AG04450 (cell line): ENCODE measurements around the gene SYT14. TPM values are rescaled to one million over a fixed set of nuclear protein-coding genes. Genes with fewer than 3 reads are reported as not detected.

Experiments used
- CTCF ChIA-PET: fragments of 300-600, 350-600 bp; formaldehyde crosslinking; extraction: SDS; loops from one replicate; lab custom pipeline; 2022; ENCODE audit warnings: antibody characterized with exemption, inconsistent platforms; lab: Charles Lee
- POLR2A ChIA-PET: fragments of 350-600 bp; formaldehyde crosslinking; extraction: SDS; loops from one replicate; lab custom pipeline; 2021; ENCODE audit warnings: antibody characterized with exemption, inconsistent platforms; lab: Yijun Ruan, JAX
- DNase-seq: peaks from one replicate; pipeline ENCODE4 v3.0.0-alpha.2; 2011; ENCODE audit warnings: low read depth, low spot score
- H3K27ac ChIP-seq: one replicate; pipeline ENCODE4 v1.5.1; 2012; ENCODE audit warnings: low read depth, low read length, control low read depth
- H3K27me3 ChIP-seq: one replicate; pipeline ENCODE4 v1.6.0; 2012; ENCODE audit warnings: low read length; ENCODE audit not compliant: control insufficient read depth, insufficient read depth
- H3K4me3 ChIP-seq: 2 replicates; pipeline ENCODE4 v1.5.1; 2011; ENCODE audit warnings: mild to moderate bottlenecking, low read depth, low read length, control low read depth
- H3K9me3 ChIP-seq: 2 replicates; pipeline ENCODE4 v1.5.1; 2012; ENCODE audit warnings: low read length; ENCODE audit not compliant: control insufficient read depth, insufficient read depth
- CTCF ChIP-seq: IDR thresholded peaks from 2 replicates; pipeline ENCODE4 v1.5.1; 2011; ENCODE audit warnings: low read depth, low read length, control low read depth, inconsistent platforms
- polyA plus RNA-seq: library from polyadenylated mRNA; depleted of rRNA; stranded (reverse); fragments of >200 nt; gene quantifications from 2 replicates; pipeline ENCODE4 v1.2.3, GENCODE V29; 2011

Gene SYT14
- polyA plus RNA-seq, 1 experiment, result 4.8 TPM

DNA sequence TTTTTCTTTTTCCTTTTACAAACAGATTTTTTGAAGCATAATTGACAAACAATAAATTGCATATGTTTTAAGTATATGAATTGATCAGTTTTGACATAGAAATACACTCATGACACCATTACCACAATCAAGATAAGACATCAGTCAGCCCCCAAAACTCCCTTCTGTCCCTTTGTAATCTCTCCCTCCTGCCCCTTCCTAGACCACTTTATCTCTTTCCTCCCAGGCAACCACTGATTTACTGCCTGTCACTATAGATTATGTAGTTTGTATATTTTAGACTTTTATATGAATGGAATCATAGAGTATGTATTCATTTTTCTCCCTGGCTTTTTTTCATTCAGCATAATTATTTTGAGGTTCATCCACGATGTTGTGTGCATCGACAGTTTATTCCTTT, 6.9 kb upstream of the SYT14 start:
- no peak overlapping the region for H3K4me3 ChIP-seq
- DNase-seq, result no peak
- no peak for TF ChIP-seq CTCF
- POLR2A ChIA-PET, result no interaction called here
- H3K27me3 ChIP-seq, result no peaks in the 10 kb centered on the region
- no peak overlapping the region for H3K27ac ChIP-seq
- no peaks in the 10 kb centered on the region for H3K9me3 ChIP-seq
- CTCF ChIA-PET, result no interaction called here

- ChIA-PET POLR2A (no interaction called here), CTCF (interaction anchor here (0.6 to 1.4 kb wide), 2 partner anchors 48 to 113 kb away, joined by 3 to 4 read pairs; no protein-coding TSS in a partner anchor)
- H3K9me3 ChIP-seq, result no peaks in the 10 kb centered on the region
- no peak for DNase-seq
- no peak overlapping the region for H3K4me3 ChIP-seq
- H3K27ac ChIP-seq, result no peak overlapping the region
- no peaks in the 10 kb centered on the region for H3K27me3 ChIP-seq
- TF ChIP-seq CTCF, result no peak
These were observed 1.9 kb upstream of the SYT14 start for GRCh38 chr1:209936125-209936524.

- no peak overlapping the region for H3K27ac ChIP-seq
- no peaks in the 10 kb centered on the region for H3K9me3 ChIP-seq
- ChIA-PET CTCF (interaction anchor here (2.0 kb wide), 1 partner anchor 122 kb away, joined by 8 read pairs; no protein-coding TSS in a partner anchor), POLR2A (no interaction called here)
- no peaks in the 10 kb centered on the region for H3K27me3 ChIP-seq
- no peak overlapping the region for H3K4me3 ChIP-seq
- TF ChIP-seq CTCF, result no peak
- DNase-seq, result no peak
These were observed 7.4 kb downstream of the SYT14 start for GRCh38 chr1:209945377-209945776.

DNA sequence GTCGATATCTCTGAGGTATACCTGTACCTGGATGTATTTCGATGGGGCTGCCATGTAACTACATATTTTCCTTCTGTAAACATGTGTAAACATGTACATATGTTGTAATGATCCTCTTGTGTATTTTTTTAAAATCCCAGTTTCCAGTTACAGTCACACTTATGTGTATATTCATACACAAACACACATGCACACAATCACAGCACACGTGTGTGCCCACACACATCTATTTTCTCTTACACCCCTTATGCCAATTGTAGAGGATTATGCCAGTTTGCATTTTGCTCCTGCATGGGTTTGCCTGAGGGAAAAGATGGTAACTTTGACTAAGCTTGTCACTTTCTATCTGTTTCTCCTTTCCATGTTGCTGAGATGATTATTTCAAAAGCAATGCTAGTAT, 10.1 kb downstream of the SYT14 start:
- H3K4me3 ChIP-seq, result no peak overlapping the region
- DNase-seq, result no peak
- CTCF ChIA-PET, result no interaction called here
- POLR2A ChIA-PET, result no interaction called here
- TF ChIP-seq CTCF, result no peak
- no peaks in the 10 kb centered on the region for H3K9me3 ChIP-seq
- no peak overlapping the region for H3K27ac ChIP-seq
- H3K27me3 ChIP-seq, result no peaks in the 10 kb centered on the region

DNA sequence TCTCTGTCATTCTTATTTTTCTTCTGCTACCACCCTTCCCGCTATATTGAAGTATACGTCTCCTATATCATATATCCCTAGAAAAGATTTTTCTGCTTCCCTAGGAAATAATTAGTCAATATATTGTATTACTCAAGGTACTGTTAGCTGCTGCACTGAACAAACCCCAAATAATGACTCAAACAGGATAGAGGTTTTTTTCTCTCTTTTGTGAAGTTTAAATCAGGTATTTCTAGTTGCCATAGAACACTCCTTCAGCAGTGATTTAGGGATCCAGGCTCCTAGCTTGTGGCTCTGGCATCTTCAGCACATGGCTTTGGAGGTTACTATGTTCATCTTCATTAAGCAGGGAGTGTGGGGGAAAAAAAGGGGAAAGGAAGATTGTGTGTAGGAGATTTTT, 18.1 kb downstream of the SYT14 start:
- ChIA-PET POLR2A (no interaction called here), CTCF (no interaction called here)
- Histone ChIP-seq H3K4me3 (no peak overlapping the region), H3K27me3 (no peaks in the 10 kb centered on the region), H3K9me3 (no peaks in the 10 kb centered on the region), H3K27ac (no peak overlapping the region)
- no peak for DNase-seq
- TF ChIP-seq CTCF, result no peak
